ENCODE results near the gene RPL4. TPM values are rescaled to one million over a fixed set of nuclear protein-coding genes. Genes with fewer than 3 reads are reported as not detected.
A peak's percentile ranks its signal among the peaks of the same experiment; 100 is the strongest.
"Not testable (repeated sequence)": the region's sequence is repeated elsewhere in the genome, so short reads cannot be mapped to it uniquely, and the experiment has no call there.

RPL4 gene
- total RNA-seq, 1 donor from 2014 or later: 2,957 TPM

GRCh38 chr15:66502491-66502890 lies 2.2 kb downstream of the RPL4 start:
- no peak for TF ChIP-seq CTCF (conservative IDR thresholded peaks at IDR 0.05; ENCODE audit: low read depth, low read length)
- peak overlapping the region; percentile 62 for H3K4me3 ChIP-seq (ENCODE audit: low read depth, low read length)
- DNase-seq (ENCODE audit: low read depth): no peak

DNA sequence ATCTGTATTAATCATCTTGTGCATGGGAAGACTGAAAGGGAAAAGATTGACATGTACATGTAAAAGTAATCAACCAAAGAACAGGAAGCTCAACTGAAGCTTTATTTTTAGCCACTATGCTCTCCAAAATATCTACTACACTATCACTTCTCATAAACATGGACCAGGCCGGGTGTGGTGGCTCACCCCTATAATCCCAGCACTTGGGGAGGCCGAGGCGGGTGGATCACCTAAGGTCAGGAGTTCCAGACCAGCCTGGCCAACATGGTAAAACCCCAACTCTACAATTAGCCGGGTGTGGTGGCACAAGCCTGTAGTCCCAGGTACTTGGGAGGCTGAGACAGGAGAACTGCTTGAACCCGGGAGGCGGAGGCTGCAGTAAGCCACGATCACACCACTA lies 4.3 kb downstream of the RPL4 start:
- not testable (repeated sequence) for H3K4me3 ChIP-seq (ENCODE audit: low read depth, low read length); DNase-seq (ENCODE audit: low read depth)

- DNase-seq (ENCODE audit: low read depth): no peak
- no peak overlapping the region for H3K4me3 ChIP-seq (ENCODE audit: low read depth, low read length)
- TF ChIP-seq CTCF (conservative IDR thresholded peaks at IDR 0.05; ENCODE audit: low read depth, low read length): peak; percentile 43
These were observed 5.9 kb downstream of the RPL4 start for GRCh38 chr15:66498501-66499386.

DNA sequence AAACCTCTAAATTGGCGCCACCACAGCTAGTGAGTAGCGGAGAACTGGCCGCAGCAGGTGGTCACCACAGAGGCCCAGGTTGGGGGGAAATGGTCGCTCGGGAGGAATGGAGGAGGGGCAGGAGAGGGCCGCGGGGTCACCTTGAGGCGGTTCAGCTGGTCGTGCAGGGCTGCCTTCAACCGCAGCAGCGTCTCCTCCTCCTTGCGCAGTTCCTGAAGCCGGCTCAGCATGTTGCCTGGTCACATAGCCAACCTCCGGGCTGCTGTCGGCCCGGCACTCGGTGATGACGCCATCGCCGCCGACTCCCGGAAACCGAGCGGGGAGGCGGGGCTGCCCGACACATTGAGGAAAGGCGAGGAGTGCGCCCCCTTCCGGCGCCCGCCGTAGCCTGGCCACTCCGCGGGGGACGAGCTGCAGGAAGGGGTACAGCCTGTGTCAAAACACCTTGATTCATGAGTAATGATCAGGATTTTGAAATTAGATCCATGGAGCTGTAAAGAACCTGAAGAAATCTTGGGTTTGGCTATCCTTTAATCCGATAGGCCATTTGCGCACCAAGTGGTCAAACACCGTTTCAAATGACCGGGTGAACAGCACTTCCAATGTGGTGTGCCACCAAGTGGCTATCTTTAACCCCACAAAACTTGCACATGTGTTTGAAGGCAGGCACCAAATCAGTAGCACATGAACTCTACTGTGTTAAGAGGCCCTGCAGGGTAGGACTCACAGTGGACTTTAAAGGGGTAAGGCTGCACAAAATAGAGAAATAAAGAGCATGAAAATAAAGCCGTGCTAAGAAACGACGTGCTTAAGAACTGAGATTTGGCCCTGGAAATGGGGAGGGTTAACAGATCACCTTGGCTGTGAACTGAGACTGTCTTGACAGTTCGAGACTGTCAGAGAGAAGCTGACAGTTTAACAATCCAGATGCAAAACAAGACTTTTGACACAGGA lies 6.9 kb downstream of the RPL4 start, which contains the start of gene SNAPC5:
Gene SNAPC5 (minus strand): TSS at position 261 of the 954 bp plus-strand sequence. CDS start 31 bp downstream, at position 230.
- DNase-seq (ENCODE audit: low read depth): peak; percentile 42
- peak; percentile 91 for TF ChIP-seq CTCF (conservative IDR thresholded peaks at IDR 0.05; ENCODE audit: low read depth, low read length)
- peak within 1 kb of the TSS; percentile 71 for H3K4me3 ChIP-seq (ENCODE audit: low read depth, low read length)

DNA sequence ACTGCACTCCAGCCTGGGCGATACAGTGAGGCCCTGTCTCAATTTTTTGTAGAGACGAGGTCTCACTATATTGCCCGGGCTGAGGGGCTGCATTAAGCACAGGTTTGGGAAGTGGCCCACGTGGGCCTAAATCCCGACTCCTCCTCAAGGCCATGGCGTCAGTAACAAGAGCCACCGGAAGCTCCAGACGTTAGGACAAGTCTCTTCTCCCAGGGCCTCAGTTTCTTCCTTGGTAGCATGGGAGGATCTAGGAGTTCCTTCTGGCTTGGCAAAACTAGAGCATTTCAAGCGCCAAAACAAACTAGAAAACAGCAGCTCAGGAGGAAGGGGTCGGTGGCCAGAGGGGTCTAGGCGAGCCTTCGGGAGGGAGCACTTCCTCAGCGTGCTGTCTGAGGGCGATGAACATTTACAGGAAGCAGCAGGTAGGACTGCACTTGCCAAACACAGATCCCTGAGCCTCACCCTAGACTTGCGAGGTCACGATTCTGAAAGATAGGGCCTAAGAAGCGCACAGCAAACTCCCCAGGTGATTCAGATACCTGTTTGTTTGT lies 7.6 kb downstream of the RPL4 start:
- no peak for TF ChIP-seq CTCF (conservative IDR thresholded peaks at IDR 0.05; ENCODE audit: low read depth, low read length)
- H3K4me3 ChIP-seq (ENCODE audit: low read depth, low read length): peak overlapping the region; percentile 71
- no peak for DNase-seq (ENCODE audit: low read depth)

DNA sequence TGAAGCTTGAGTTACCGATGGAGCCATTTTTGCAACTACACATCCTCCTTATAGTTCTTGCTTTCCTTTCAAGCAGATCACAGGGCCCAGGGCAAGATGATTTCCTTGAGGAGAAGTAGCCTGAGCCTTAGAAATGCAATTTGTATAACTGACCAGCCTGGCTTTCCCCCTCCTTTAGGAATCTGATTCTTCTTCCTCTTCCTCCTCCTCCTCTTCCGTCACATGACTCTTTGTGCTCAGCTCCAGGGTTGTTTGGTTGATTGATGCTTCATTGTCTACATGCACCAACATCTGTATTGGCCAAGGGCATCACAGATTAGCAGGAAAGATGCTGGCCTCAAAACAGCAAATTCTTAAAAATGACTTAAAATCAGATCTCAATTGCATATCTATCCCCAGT lies 10.4 kb downstream of the RPL4 start:
- TF ChIP-seq CTCF (conservative IDR thresholded peaks at IDR 0.05; ENCODE audit: low read depth, low read length): no peak
- no peak for DNase-seq (ENCODE audit: low read depth)

GRCh38 chr15:66491846-66492245 lies 12.8 kb downstream of the RPL4 start:
- H3K4me3 ChIP-seq (ENCODE audit: low read depth, low read length): no peak overlapping the region
- DNase-seq (ENCODE audit: low read depth): no peak
- TF ChIP-seq CTCF (conservative IDR thresholded peaks at IDR 0.05; ENCODE audit: low read depth, low read length): no peak

More for the DNA sequence above, 10.4 kb downstream of the RPL4 start:
- H3K4me3 ChIP-seq (ENCODE audit: low read depth, low read length): no peak overlapping the region

Measured in epithelial cell of proximal tubule (primary cell).